Mesothelial cell of epicardium (in vitro differentiated cells): Measurements from ENCODE around the gene TADA2B. TPM values are rescaled to one million over a fixed set of nuclear protein-coding genes. Genes with fewer than 3 reads are reported as not detected.

Experiments
- DNase-seq, 2 experiments: peaks; one replicate each; pipeline ENCODE4 v3.0.0; 2021; ENCODE audit warnings: low spot score in 2 of 2; ENCODE audit not compliant: unreplicated experiment in 2 of 2
- H3K27ac Mint-ChIP-seq: 2 replicates; pipeline ENCODE4 v1.8.0; 2021; ENCODE audit warnings: mixed read lengths
- H3K27me3 Mint-ChIP-seq: 2 replicates; pipeline ENCODE4 v1.8.0; 2021; ENCODE audit warnings: low read depth, mixed read lengths
- H3K36me3 Mint-ChIP-seq: 2 replicates; pipeline ENCODE4 v1.8.0; 2021; ENCODE audit warnings: mixed read lengths
- H3K4me1 Mint-ChIP-seq: 2 replicates; pipeline ENCODE4 v1.8.0; 2021; ENCODE audit warnings: mixed read lengths
- H3K4me3 Mint-ChIP-seq: 2 replicates; pipeline ENCODE4 v1.8.0; 2021; ENCODE audit warnings: mild to moderate bottlenecking, moderate library complexity, mixed read lengths
- H3K9me3 Mint-ChIP-seq: 2 replicates; pipeline ENCODE4 v1.8.0; 2021; ENCODE audit warnings: mixed read lengths
- total RNA-seq: library from RNA; stranded (reverse); gene quantifications from 3 replicates; pipeline ENCODE4 v1.2.1, GENCODE V29; 2021
- TF ChIP-seq, protein P1 (sequence below): fragments of 200-600 bp; sonication (generic); IDR thresholded peaks from one replicate; pipeline ENCODE4 v1.5.0; 2021; ENCODE audit warnings: antibody characterized with exemption; ENCODE audit not compliant: unreplicated experiment

TADA2B gene, protein sequence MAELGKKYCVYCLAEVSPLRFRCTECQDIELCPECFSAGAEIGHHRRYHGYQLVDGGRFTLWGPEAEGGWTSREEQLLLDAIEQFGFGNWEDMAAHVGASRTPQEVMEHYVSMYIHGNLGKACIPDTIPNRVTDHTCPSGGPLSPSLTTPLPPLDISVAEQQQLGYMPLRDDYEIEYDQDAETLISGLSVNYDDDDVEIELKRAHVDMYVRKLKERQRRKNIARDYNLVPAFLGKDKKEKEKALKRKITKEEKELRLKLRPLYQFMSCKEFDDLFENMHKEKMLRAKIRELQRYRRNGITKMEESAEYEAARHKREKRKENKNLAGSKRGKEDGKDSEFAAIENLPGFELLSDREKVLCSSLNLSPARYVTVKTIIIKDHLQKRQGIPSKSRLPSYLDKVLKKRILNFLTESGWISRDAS
- 16.5 to 19.0 TPM (median 17.4 TPM) in 3 replicates for total RNA-seq

DNA sequence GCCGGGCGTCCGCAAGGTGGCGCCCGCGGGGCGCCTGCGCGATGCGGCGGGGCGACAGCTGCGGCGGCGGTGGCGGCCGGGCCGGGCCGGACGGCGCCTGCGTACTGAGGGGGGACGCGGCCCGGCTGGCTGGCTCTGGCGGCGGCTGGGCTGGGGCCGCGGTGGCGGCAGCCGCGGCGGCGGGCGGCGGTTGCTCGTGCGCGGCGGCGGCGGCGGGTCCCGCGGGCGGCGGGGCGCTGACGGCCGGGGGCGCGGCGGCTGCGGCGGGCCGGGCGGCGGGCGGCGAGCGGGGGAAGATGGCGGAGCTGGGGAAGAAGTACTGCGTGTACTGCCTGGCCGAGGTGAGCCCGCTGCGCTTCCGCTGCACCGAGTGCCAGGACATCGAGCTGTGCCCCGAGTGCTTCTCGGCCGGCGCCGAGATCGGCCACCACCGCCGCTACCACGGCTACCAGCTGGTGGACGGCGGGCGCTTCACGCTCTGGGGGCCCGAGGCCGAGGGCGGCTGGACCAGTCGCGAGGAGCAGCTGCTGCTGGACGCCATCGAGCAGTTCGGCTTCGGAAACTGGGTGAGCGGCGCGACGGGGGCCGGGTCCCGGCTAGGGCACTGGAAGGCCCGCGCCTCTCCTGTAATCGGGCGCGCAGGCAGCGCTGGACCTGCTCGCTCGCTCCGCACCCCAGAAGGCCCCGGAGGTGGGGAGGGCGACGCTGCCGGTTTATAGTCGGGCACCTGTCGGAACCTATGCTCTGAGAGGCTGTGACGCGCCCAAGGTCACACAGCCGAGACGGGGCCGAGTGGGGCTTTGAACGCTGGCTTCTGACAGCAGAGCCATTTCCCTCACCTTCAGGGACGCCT lies at the start of gene TADA2B:
Gene TADA2B (plus strand): TSS at position 89 of the 853 bp plus-strand sequence. CDS start 208 bp downstream, at position 297.
- Mint-ChIP-seq H3K4me1 (peaks cover 31% of the 10 kb centered on the region), H3K27me3 (peaks cover 8% of the 10 kb centered on the region), H3K9me3 (no peaks in the 10 kb centered on the region), H3K4me3 (peak within 1 kb of the TSS; percentile 83), H3K36me3 (peaks cover 3% of the 10 kb centered on the region), H3K27ac (peak within 1 kb of the TSS; percentile 87)
- TF ChIP-seq, protein P1, sequence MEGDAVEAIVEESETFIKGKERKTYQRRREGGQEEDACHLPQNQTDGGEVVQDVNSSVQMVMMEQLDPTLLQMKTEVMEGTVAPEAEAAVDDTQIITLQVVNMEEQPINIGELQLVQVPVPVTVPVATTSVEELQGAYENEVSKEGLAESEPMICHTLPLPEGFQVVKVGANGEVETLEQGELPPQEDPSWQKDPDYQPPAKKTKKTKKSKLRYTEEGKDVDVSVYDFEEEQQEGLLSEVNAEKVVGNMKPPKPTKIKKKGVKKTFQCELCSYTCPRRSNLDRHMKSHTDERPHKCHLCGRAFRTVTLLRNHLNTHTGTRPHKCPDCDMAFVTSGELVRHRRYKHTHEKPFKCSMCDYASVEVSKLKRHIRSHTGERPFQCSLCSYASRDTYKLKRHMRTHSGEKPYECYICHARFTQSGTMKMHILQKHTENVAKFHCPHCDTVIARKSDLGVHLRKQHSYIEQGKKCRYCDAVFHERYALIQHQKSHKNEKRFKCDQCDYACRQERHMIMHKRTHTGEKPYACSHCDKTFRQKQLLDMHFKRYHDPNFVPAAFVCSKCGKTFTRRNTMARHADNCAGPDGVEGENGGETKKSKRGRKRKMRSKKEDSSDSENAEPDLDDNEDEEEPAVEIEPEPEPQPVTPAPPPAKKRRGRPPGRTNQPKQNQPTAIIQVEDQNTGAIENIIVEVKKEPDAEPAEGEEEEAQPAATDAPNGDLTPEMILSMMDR: no peak
- DNase-seq: peak in 1 of 2 experiments; percentile 61

DNA sequence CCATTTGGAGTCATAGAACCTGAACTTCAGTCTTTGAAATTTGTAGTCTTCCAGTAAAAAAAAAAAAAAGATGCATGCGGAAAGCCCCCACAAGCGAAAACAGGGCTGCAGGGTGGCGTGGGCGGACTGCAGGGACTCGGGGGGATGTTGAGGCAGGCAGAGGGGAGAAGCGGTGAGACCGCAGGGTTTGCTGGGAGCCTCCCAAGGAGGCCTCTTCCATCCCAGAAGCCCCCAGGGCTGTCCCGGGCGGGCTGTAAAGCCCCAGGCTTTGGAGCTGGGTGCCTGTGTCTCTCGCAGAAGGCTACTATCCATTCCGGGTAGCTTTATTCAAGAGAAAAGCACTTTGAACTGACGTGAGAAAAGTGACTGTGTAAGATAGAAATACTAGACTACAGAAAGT lies 46.7 kb upstream of the TADA2B start:
- DNase-seq: no peak
- peaks cover 35% of the 10 kb centered on the region for H3K36me3 Mint-ChIP-seq
- TF ChIP-seq, protein P1: no peak
- no peak overlapping the region for H3K27ac Mint-ChIP-seq
- H3K27me3 Mint-ChIP-seq: no peaks in the 10 kb centered on the region
- H3K4me1 Mint-ChIP-seq: peaks cover 12% of the 10 kb centered on the region
- H3K9me3 Mint-ChIP-seq: no peaks in the 10 kb centered on the region
- H3K4me3 Mint-ChIP-seq: no peak overlapping the region

DNA sequence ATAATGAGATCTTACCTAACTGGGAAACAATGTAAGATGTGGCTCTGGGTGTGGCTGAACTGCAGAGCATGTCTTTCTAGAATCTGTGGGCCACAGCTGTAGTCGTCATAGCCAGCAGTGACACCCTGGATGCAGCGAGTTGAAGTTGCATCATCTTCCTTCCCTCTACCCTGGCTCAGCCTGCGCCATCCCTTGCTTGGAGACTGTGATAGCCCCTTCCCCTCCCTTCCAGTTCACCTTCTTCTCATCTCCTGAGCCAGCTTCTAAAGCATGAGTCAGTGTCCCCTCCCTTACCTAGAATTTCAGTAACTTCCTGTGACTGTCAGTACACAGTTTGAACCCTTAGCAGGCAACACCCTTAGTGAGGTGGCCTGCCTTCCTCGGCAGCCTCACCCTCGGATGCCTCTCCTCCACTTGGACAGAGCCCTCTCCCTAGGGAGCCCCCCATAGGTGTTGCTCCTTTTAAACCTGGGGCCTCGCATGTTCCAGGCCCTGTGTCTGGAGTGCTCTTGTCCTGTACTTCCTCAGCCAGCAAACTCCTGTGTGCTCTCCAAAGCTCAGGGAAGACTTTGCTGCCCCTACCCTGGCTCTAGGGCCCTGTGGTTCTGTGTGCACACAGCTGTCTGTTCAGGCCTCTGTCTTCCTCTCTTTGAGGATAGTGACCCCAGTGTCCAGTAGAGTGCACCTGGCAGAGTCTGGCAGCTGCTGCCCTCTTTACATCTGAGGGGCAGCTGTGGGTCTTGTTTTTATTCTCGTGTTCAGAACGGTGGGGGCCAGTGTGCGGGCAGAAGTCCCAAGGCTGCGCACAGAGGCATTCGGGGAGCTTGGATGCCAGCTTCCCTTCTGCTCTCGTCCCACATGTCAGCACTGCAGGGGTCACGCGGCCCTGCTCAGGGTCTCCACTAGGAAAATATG lies 43.7 kb upstream of the TADA2B start:
- Mint-ChIP-seq H3K4me3 (no peak overlapping the region), H3K36me3 (peaks cover 46% of the 10 kb centered on the region), H3K4me1 (no peaks in the 10 kb centered on the region), H3K27ac (no peak overlapping the region), H3K27me3 (no peaks in the 10 kb centered on the region), H3K9me3 (no peaks in the 10 kb centered on the region)
- TF ChIP-seq, protein P1: no peak
- DNase-seq: no peak

DNA sequence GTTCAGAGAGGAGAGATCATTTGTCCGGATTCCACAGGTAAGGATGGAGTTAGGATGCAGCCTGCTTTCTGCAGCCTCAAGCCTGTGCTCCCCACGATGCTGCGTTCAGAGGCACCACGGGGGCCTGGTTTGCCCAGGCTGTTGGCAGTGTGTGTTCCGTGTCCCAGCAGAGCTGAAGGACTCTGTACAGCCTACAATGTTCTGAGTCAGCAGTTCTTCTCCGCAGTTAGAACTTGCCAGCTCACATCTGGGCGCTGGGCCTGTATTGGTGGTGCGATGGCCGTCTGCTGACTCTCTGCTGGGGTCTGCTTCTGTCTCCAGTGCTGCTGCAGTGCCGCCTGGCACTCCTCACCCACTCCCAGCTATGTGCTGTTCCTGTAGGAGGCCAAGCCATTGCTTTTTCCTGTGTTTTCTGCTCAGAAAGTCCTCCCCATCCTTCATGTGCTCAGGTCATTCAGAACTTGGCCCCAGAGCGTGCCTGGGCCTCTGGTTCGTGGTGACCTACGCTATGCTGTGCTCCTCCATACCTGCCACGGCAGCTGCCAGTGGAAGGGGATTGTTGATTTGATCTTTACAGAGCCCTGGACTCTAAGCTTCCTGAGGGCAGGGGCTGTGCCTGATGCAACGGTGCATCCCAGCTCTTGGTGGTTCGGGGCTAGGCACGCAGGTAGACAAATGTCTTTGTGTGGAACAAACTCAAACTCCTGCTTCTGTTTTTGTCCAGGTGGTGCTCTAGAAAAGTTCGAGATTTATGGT lies 42.6 kb upstream of the TADA2B start:
- no peaks in the 10 kb centered on the region for H3K27me3 Mint-ChIP-seq
- no peak overlapping the region for H3K27ac Mint-ChIP-seq
- H3K36me3 Mint-ChIP-seq: peaks cover 44% of the 10 kb centered on the region

More for the DNA sequence above, 42.6 kb upstream of the TADA2B start:
- no peaks in the 10 kb centered on the region for H3K9me3 Mint-ChIP-seq
- no peaks in the 10 kb centered on the region for H3K4me1 Mint-ChIP-seq
- no peak overlapping the region for H3K4me3 Mint-ChIP-seq
- DNase-seq: no peak
- TF ChIP-seq, protein P1: no peak
